A673 (cell line): ENCODE data around the gene FEN1. TPM values are rescaled to one million over a fixed set of nuclear protein-coding genes. Genes with fewer than 3 reads are reported as not detected.
A peak's percentile ranks its signal among the peaks of the same experiment; 100 is the strongest.

Experiments
- BruUV-seq: library from RNA; stranded (reverse); fragments of 400-500 nt; replicated peaks from 2 replicates; lab custom pipeline; 2021; lab: Mats Ljungman, UMichigan
- CTCF ChIA-PET: fragments of 300-600 bp; sonication (Branson Sonifier 250); formaldehyde crosslinking; loops from one replicate; lab custom pipeline; 2022; ENCODE audit warnings: antibody characterized with exemption; lab: Charles Lee
- POLR2A ChIA-PET: fragments of 300-600 bp; sonication (Branson Sonifier 250); formaldehyde crosslinking; loops from one replicate; lab custom pipeline; 2022; ENCODE audit warnings: antibody characterized with exemption; ENCODE audit not compliant: low non-redundant PET; lab: Charles Lee
- DNase-seq: peaks from one replicate; pipeline ENCODE4 v3.0.0-alpha.2; 2015; ENCODE audit warnings: low spot score
- H3K27ac ChIP-seq: fragments of 200-600 bp; sonication (generic); 2 replicates; pipeline ENCODE4 v1.5.1; 2016; ENCODE audit warnings: mixed run types, low read depth, mild to moderate bottlenecking, mixed read lengths, antibody characterized with exemption, low read length; ENCODE audit not compliant: poor library complexity, severe bottlenecking
- H3K27me3 ChIP-seq: fragments of 200-600 bp; sonication (generic); replicated peaks from 2 replicates; pipeline ENCODE4 v1.6.1; 2017; ENCODE audit warnings: mixed run types, low read depth, mild to moderate bottlenecking, mixed read lengths, antibody characterized with exemption, low read length; ENCODE audit not compliant: insufficient read depth, poor library complexity
- H3K36me3 ChIP-seq: fragments of 200-600 bp; sonication (generic); 2 replicates; pipeline ENCODE4 v1.6.1; 2016; ENCODE audit warnings: mixed run types, mild to moderate bottlenecking, mixed read lengths, antibody characterized with exemption, low read length; ENCODE audit not compliant: insufficient read depth, poor library complexity, severe bottlenecking
- H3K4me1 ChIP-seq: fragments of 200-600 bp; sonication (generic); 2 replicates; pipeline ENCODE4 v1.6.1; 2017; ENCODE audit warnings: mixed run types, mild to moderate bottlenecking, mixed read lengths, antibody characterized with exemption, low read length; ENCODE audit not compliant: insufficient read depth, poor library complexity, severe bottlenecking
- H3K4me3 ChIP-seq: fragments of 200-600 bp; sonication (generic); 2 replicates; pipeline ENCODE4 v1.5.1; 2016; ENCODE audit warnings: low read depth, mixed run types, mild to moderate bottlenecking, mixed read lengths, low read length; ENCODE audit not compliant: poor library complexity, severe bottlenecking
- H3K9me3 ChIP-seq: fragments of 200-600 bp; sonication (generic); 2 replicates; pipeline ENCODE4 v1.6.1; 2016; ENCODE audit warnings: mixed run types, low read depth, mild to moderate bottlenecking, mixed read lengths, antibody characterized with exemption, low read length; ENCODE audit not compliant: poor library complexity, severe bottlenecking
- EZH2 ChIP-seq: fragments of 200-600 bp; sonication (generic); IDR thresholded peaks from 2 replicates; pipeline ENCODE4 v1.6.1; 2017; ENCODE audit warnings: borderline replicate concordance, low read depth, mild to moderate bottlenecking, mixed read lengths, antibody characterized with exemption, low read length; ENCODE audit not compliant: poor library complexity, severe bottlenecking
- intact Hi-C: fragments of 100-400 bp; cut with micrococcal nuclease; formaldehyde crosslinking; loops from one replicate; pipeline ENCODE4 v1.10.0; 2022; ENCODE audit not compliant: unreplicated experiment
- total RNA-seq: library from RNA; stranded (reverse); gene quantifications from 2 replicates; pipeline ENCODE4 v1.2.3, GENCODE V29; 2021
- TF ChIP-seq, protein P1 (sequence below): fragments of 300-800, 200-600 bp; sonication (generic); conservative IDR thresholded peaks from 2 replicates; pipeline ENCODE4 v1.5.1; 2017; ENCODE audit warnings: low read depth, mild to moderate bottlenecking, antibody characterized with exemption, low read length, moderate library complexity, mixed read lengths

The FEN1 gene
- total RNA-seq, 1 experiment from 2014 or later, result 152 TPM

- Histone ChIP-seq H3K36me3 (no peaks in the 10 kb centered on the region), H3K27me3 (no peaks in the 10 kb centered on the region), H3K4me1 (peaks cover 26% of the 10 kb centered on the region), H3K27ac (no peak overlapping the region), H3K9me3 (no peaks in the 10 kb centered on the region), H3K4me3 (no peak overlapping the region)
- ChIA-PET POLR2A (interaction anchor here (0.5 kb wide), 1 partner anchor 171 kb away, joined by 14 read pairs; no protein-coding TSS in a partner anchor), CTCF (no interaction called here)
- no peak for TF ChIP-seq EZH2
- TF ChIP-seq, protein P1, sequence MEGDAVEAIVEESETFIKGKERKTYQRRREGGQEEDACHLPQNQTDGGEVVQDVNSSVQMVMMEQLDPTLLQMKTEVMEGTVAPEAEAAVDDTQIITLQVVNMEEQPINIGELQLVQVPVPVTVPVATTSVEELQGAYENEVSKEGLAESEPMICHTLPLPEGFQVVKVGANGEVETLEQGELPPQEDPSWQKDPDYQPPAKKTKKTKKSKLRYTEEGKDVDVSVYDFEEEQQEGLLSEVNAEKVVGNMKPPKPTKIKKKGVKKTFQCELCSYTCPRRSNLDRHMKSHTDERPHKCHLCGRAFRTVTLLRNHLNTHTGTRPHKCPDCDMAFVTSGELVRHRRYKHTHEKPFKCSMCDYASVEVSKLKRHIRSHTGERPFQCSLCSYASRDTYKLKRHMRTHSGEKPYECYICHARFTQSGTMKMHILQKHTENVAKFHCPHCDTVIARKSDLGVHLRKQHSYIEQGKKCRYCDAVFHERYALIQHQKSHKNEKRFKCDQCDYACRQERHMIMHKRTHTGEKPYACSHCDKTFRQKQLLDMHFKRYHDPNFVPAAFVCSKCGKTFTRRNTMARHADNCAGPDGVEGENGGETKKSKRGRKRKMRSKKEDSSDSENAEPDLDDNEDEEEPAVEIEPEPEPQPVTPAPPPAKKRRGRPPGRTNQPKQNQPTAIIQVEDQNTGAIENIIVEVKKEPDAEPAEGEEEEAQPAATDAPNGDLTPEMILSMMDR, result no peak
- no TSS peak for BruUV-seq
- intact Hi-C loops, result no loop called here
- no peak for DNase-seq
Observed at GRCh38 chr11:61754534-61755482, 37.9 kb upstream of the FEN1 start.

- DNase-seq, result no peak
- Histone ChIP-seq H3K4me1 (peaks cover 26% of the 10 kb centered on the region), H3K4me3 (no peak overlapping the region), H3K27ac (peak overlapping the region; percentile 22), H3K36me3 (no peaks in the 10 kb centered on the region), H3K27me3 (no peaks in the 10 kb centered on the region), H3K9me3 (no peaks in the 10 kb centered on the region)
- no TSS peak for BruUV-seq
- CTCF ChIA-PET, result no interaction called here
- TF ChIP-seq, protein P1, result no peak
- TF ChIP-seq EZH2, result no peak
- intact Hi-C loops, result no loop called here
- POLR2A ChIA-PET, result no interaction called here
Observed at GRCh38 chr11:61756147-61756451, 36.6 kb upstream of the FEN1 start.

- Histone ChIP-seq H3K27me3 (no peaks in the 10 kb centered on the region), H3K36me3 (no peaks in the 10 kb centered on the region), H3K4me1 (peaks cover 26% of the 10 kb centered on the region), H3K4me3 (no peak overlapping the region), H3K27ac (peak overlapping the region; percentile 22), H3K9me3 (no peaks in the 10 kb centered on the region)
- ChIA-PET POLR2A (no interaction called here), CTCF (no interaction called here)
- DNase-seq, result peak; percentile 79
- BruUV-seq, result no TSS peak
- intact Hi-C loops, result no loop called here
- TF ChIP-seq, protein P1, result no peak
- TF ChIP-seq EZH2, result no peak
Observed at GRCh38 chr11:61756452-61757212, 36.1 kb upstream of the FEN1 start.
